ENCODE measurements around the gene LIPC.

LIPC gene

GRCh38 chr15:58399739-58400138, 32.1 kb upstream of the LIPC start:
- no peak overlapping the region for H3K4me3 ChIP-seq (ENCODE audit: low read length in 2 of 2)
- H3K18ac ChIP-seq (ENCODE audit: low read length), result no peak overlapping the region
- H3K4me1 ChIP-seq (ENCODE audit: control insufficient read depth in 2 of 2, insufficient read depth in 1 of 2, low read depth in 1 of 2, low read length in 2 of 2), result peaks cover 0 to 6% of the 10 kb centered on the region in 2 donors
- H3K23ac ChIP-seq (ENCODE audit: low read depth, low read length, poor library complexity), result no peak overlapping the region
- no peak overlapping the region for H2BK120ac ChIP-seq (ENCODE audit: low read depth, low read length)
- WGBS, 2 donors (ENCODE audit: extremely low coverage in 2 of 2, insufficient read length in 2 of 2, insufficient replicate concordance in 1 of 2), result no CpG with 5 or more reads among the region's 4 CpGs
- H3K4me2 ChIP-seq (ENCODE audit: insufficient read depth, low read length, poor library complexity, severe bottlenecking), result no peak overlapping the region
- no peak overlapping the region for H2AK5ac ChIP-seq (ENCODE audit: low read depth, low read length)
- H3K14ac ChIP-seq (ENCODE audit: low read length), result no peak overlapping the region
- DNase-seq (ENCODE audit: low spot score), result no peak
- no peak overlapping the region for H4K8ac ChIP-seq (ENCODE audit: low read depth, low read length)
- no peak overlapping the region for H2BK12ac ChIP-seq (ENCODE audit: low read length)
- H3K27me3 ChIP-seq (ENCODE audit: control insufficient read depth in 3 of 3, insufficient read depth in 3 of 3, low read depth in 1 of 3, low read length in 3 of 3), result no peaks in the 10 kb centered on the region
- H3K9ac ChIP-seq (ENCODE audit: low read depth, low read length, poor library complexity), result no peak overlapping the region
- no peak overlapping the region for H3K27ac ChIP-seq (replicated peaks; ENCODE audit: low read length)
- H2AFZ ChIP-seq (ENCODE audit: low read length), result no peak overlapping the region
- no peak overlapping the region for H4K91ac ChIP-seq (ENCODE audit: low read depth, low read length, poor library complexity)
- no peaks in the 10 kb centered on the region for H3K9me3 ChIP-seq (replicated peaks in 1 of 2; ENCODE audit: control insufficient read depth in 2 of 2, insufficient read depth in 1 of 2, low read depth in 1 of 2, low read length in 2 of 2)
- H3K36me3 ChIP-seq (replicated peaks in 1 of 2; ENCODE audit: control insufficient read depth in 2 of 2, insufficient read depth in 2 of 2, low read length in 2 of 2), result no peaks in the 10 kb centered on the region
- no peak overlapping the region for H3K4ac ChIP-seq (ENCODE audit: low read length)
- H2BK5ac ChIP-seq (ENCODE audit: low read length), result no peak overlapping the region
- H2BK15ac ChIP-seq (ENCODE audit: low read length), result no peak overlapping the region
- H3K79me1 ChIP-seq (ENCODE audit: low read depth, low read length), result no peaks in the 10 kb centered on the region

GRCh38 chr15:58401276-58401675, 30.5 kb upstream of the LIPC start:
- no peak overlapping the region for H2AK5ac ChIP-seq (ENCODE audit: low read depth, low read length)
- H3K9ac ChIP-seq (ENCODE audit: low read depth, low read length, poor library complexity), result peak overlapping the region; percentile 60
- no peak overlapping the region for H3K4me3 ChIP-seq (ENCODE audit: low read length in 2 of 2)
- H3K4me2 ChIP-seq (ENCODE audit: insufficient read depth, low read length, poor library complexity, severe bottlenecking), result no peak overlapping the region
- H4K91ac ChIP-seq (ENCODE audit: low read depth, low read length, poor library complexity), result no peak overlapping the region
- no peak for DNase-seq (ENCODE audit: low spot score)
- no peak overlapping the region for H3K27ac ChIP-seq (replicated peaks; ENCODE audit: low read length)
- H2BK120ac ChIP-seq (ENCODE audit: low read depth, low read length), result no peak overlapping the region
- H2BK15ac ChIP-seq (ENCODE audit: low read length), result no peak overlapping the region
- H3K27me3 ChIP-seq (ENCODE audit: control insufficient read depth in 3 of 3, insufficient read depth in 3 of 3, low read depth in 1 of 3, low read length in 3 of 3), result no peaks in the 10 kb centered on the region
- H4K8ac ChIP-seq (ENCODE audit: low read depth, low read length), result no peak overlapping the region
- H3K4ac ChIP-seq (ENCODE audit: low read length), result no peak overlapping the region
- H3K9me3 ChIP-seq (replicated peaks in 1 of 2; ENCODE audit: control insufficient read depth in 2 of 2, insufficient read depth in 1 of 2, low read depth in 1 of 2, low read length in 2 of 2), result no peaks in the 10 kb centered on the region
- peak overlapping the region; percentile 10 for H2BK12ac ChIP-seq (ENCODE audit: low read length)
- H2BK5ac ChIP-seq (ENCODE audit: low read length), result no peak overlapping the region
- peaks cover 0 to 6% of the 10 kb centered on the region in 2 donors for H3K4me1 ChIP-seq (ENCODE audit: control insufficient read depth in 2 of 2, insufficient read depth in 1 of 2, low read depth in 1 of 2, low read length in 2 of 2)
- H3K79me1 ChIP-seq (ENCODE audit: low read depth, low read length), result no peaks in the 10 kb centered on the region
- H2AFZ ChIP-seq (ENCODE audit: low read length), result no peak overlapping the region
- no peak overlapping the region for H3K18ac ChIP-seq (ENCODE audit: low read length)
- H3K23ac ChIP-seq (ENCODE audit: low read depth, low read length, poor library complexity), result no peak overlapping the region
- no peaks in the 10 kb centered on the region for H3K36me3 ChIP-seq (replicated peaks in 1 of 2; ENCODE audit: control insufficient read depth in 2 of 2, insufficient read depth in 2 of 2, low read length in 2 of 2)
- WGBS, 2 donors (ENCODE audit: extremely low coverage in 2 of 2, insufficient read length in 2 of 2, insufficient replicate concordance in 1 of 2), result no CpG with 5 or more reads among the region's 6 CpGs
- no peak overlapping the region for H3K14ac ChIP-seq (ENCODE audit: low read length)

- Histone ChIP-seq H3K27ac (replicated peaks; ENCODE audit: low read length) (no peak overlapping the region), H3K4me2 (ENCODE audit: insufficient read depth, low read length, poor library complexity, severe bottlenecking) (no peak overlapping the region), H3K14ac (ENCODE audit: low read length) (no peak overlapping the region), H3K27me3 (ENCODE audit: control insufficient read depth in 3 of 3, insufficient read depth in 3 of 3, low read depth in 1 of 3, low read length in 3 of 3) (no peaks in the 10 kb centered on the region), H3K18ac (ENCODE audit: low read length) (no peak overlapping the region), H2BK5ac (ENCODE audit: low read length) (no peak overlapping the region), H3K36me3 (replicated peaks in 1 of 2; ENCODE audit: control insufficient read depth in 2 of 2, insufficient read depth in 2 of 2, low read length in 2 of 2) (no peaks in the 10 kb centered on the region), H2BK15ac (ENCODE audit: low read length) (no peak overlapping the region), H2BK120ac (ENCODE audit: low read depth, low read length) (no peak overlapping the region), H3K23ac (ENCODE audit: low read depth, low read length, poor library complexity) (no peak overlapping the region), H3K79me1 (ENCODE audit: low read depth, low read length) (no peaks in the 10 kb centered on the region), H3K9me3 (replicated peaks in 1 of 2; ENCODE audit: control insufficient read depth in 2 of 2, insufficient read depth in 1 of 2, low read depth in 1 of 2, low read length in 2 of 2) (no peaks in the 10 kb centered on the region), H3K4me3 (ENCODE audit: low read length in 2 of 2) (no peak overlapping the region), H2AK5ac (ENCODE audit: low read depth, low read length) (no peak overlapping the region), H2BK12ac (ENCODE audit: low read length) (no peak overlapping the region), H3K4me1 (ENCODE audit: control insufficient read depth in 2 of 2, insufficient read depth in 1 of 2, low read depth in 1 of 2, low read length in 2 of 2) (peaks cover 7 to 11% of the 10 kb centered on the region in 2 donors), H2AFZ (ENCODE audit: low read length) (no peak overlapping the region), H3K4ac (ENCODE audit: low read length) (no peak overlapping the region), H3K9ac (ENCODE audit: low read depth, low read length, poor library complexity) (no peak overlapping the region), H4K91ac (ENCODE audit: low read depth, low read length, poor library complexity) (no peak overlapping the region), H4K8ac (ENCODE audit: low read depth, low read length) (no peak overlapping the region)
- WGBS, 2 donors (ENCODE audit: extremely low coverage in 2 of 2, insufficient read length in 2 of 2, insufficient replicate concordance in 1 of 2), result no CpG with 5 or more reads among the region's 8 CpGs
- DNase-seq (ENCODE audit: low spot score), result no peak
Observed at GRCh38 chr15:58401991-58402649, 29.7 kb upstream of the LIPC start.

GRCh38 chr15:58403581-58403980, 28.2 kb upstream of the LIPC start:
- no peaks in the 10 kb centered on the region for H3K9me3 ChIP-seq (replicated peaks in 1 of 2; ENCODE audit: control insufficient read depth in 2 of 2, insufficient read depth in 1 of 2, low read depth in 1 of 2, low read length in 2 of 2)
- no peak overlapping the region for H2BK120ac ChIP-seq (ENCODE audit: low read depth, low read length)
- no peak overlapping the region for H3K23ac ChIP-seq (ENCODE audit: low read depth, low read length, poor library complexity)
- WGBS, 2 donors (ENCODE audit: extremely low coverage in 2 of 2, insufficient read length in 2 of 2, insufficient replicate concordance in 1 of 2), result no CpG with 5 or more reads among the region's 4 CpGs
- no peak overlapping the region for H3K4ac ChIP-seq (ENCODE audit: low read length)
- no peak overlapping the region for H2AFZ ChIP-seq (ENCODE audit: low read length)
- no peak overlapping the region for H3K4me2 ChIP-seq (ENCODE audit: insufficient read depth, low read length, poor library complexity, severe bottlenecking)
- no peak overlapping the region for H2BK5ac ChIP-seq (ENCODE audit: low read length)
- H4K8ac ChIP-seq (ENCODE audit: low read depth, low read length), result no peak overlapping the region
- H3K4me3 ChIP-seq (ENCODE audit: low read length in 2 of 2), result no peak overlapping the region
- peaks cover 15% of the 10 kb centered on the region in 2 donors for H3K4me1 ChIP-seq (ENCODE audit: control insufficient read depth in 2 of 2, insufficient read depth in 1 of 2, low read depth in 1 of 2, low read length in 2 of 2)
- no peak overlapping the region for H2BK15ac ChIP-seq (ENCODE audit: low read length)
- no peak overlapping the region for H2BK12ac ChIP-seq (ENCODE audit: low read length)
- no peak overlapping the region for H3K27ac ChIP-seq (replicated peaks; ENCODE audit: low read length)
- H3K18ac ChIP-seq (ENCODE audit: low read length), result no peak overlapping the region
- no peaks in the 10 kb centered on the region for H3K27me3 ChIP-seq (ENCODE audit: control insufficient read depth in 3 of 3, insufficient read depth in 3 of 3, low read depth in 1 of 3, low read length in 3 of 3)
- no peaks in the 10 kb centered on the region for H3K36me3 ChIP-seq (replicated peaks in 1 of 2; ENCODE audit: control insufficient read depth in 2 of 2, insufficient read depth in 2 of 2, low read length in 2 of 2)
- H3K9ac ChIP-seq (ENCODE audit: low read depth, low read length, poor library complexity), result no peak overlapping the region
- no peak overlapping the region for H2AK5ac ChIP-seq (ENCODE audit: low read depth, low read length)
- H3K79me1 ChIP-seq (ENCODE audit: low read depth, low read length), result no peaks in the 10 kb centered on the region
- no peak overlapping the region for H3K14ac ChIP-seq (ENCODE audit: low read length)
- DNase-seq (ENCODE audit: low spot score), result no peak
- H4K91ac ChIP-seq (ENCODE audit: low read depth, low read length, poor library complexity), result no peak overlapping the region

Data from neuronal stem cell (in vitro differentiated cells).